ENCODE measurements around the gene YIPF3.

Gene YIPF3

DNA sequence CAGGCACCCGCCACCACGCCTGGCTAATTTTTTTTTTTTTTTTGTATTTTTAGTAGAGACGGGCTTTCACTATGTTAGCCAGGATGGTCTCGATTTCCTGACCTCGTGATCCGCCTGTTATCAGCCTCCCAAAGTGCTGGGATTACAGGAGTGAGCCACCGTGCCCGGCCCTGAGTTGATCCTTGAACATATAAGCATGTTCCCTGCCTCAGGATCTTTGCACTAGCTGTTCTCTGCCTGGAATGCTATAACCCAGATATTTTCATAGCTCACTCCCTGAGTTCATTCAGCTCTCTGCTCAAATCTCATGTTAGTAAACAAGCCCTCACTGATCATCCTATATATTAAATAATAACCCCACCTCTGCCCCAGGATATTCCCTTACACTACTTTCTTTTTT lies 52.4 kb downstream of the YIPF3 start:
- DNase-seq (ENCODE audit: low spot score): no peak

DNA sequence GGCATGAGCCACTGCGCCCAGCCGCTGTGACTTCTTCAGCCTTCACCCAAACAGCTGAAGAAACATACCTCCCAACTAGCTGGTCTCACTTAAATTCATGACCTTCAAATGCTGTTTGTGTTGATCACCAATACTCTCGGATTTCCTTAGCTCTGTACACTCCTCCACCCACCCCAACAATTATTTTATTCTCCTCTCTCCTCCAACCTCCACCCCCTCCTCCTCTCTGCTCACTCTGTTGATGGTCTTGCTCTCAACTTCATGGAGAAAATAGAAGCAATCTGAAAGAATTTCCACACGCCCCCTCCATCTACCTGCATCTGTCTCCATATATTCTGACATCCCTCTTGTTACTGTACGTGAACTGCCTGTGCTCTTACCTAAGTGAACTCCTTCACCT lies 54.8 kb downstream of the YIPF3 start:
- DNase-seq (ENCODE audit: low spot score): no peak

Measured in hepatic stellate cell (primary cell).